SH-SY5Y (cell line): ENCODE data around the gene CPB2.

Source experiments
- GATA2 ChIP-seq: IDR thresholded peaks from 2 replicates; pipeline ENCODE4 v1.6.1; 2011; ENCODE audit warnings: mild to moderate bottlenecking, low read depth, low read length
- GATA3 ChIP-seq: IDR thresholded peaks from 2 replicates; pipeline ENCODE4 v1.6.1; 2011; ENCODE audit warnings: low read depth, mild to moderate bottlenecking, low read length, moderate library complexity

DNA sequence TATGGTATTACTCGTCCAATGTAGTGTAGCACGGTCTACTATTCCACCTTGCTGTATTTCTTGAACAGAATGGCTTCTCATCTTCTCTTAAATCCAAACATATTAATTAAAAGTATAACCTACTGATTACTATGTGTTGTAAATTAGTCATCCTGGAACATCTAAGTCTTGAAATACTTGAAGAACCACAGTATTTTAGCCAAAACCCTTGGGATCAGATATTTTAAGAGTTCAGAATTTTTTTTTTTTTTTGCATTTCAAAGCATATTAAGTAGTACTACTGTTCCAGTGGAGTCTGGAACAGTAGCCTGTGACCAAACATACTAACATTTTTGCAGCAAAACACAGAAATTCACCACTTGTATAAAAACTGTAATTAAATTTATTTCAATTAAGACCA, 82.4 kb downstream of the CPB2 start:
- no peak for TF ChIP-seq GATA2
- no peak for TF ChIP-seq GATA3
